ENCODE results near the gene PIGS. TPM values are rescaled to one million over a fixed set of nuclear protein-coding genes. Genes with fewer than 3 reads are reported as not detected.

The PIGS gene
- total and polyA plus RNA-seq, 9 of the 15 experiments (the other 6 are each of a cell fraction or from before 2014, with no cell fraction given): 47.5 to 138 (median 57.6) TPM

- in situ Hi-C loops (cut with MboI) (no loop called here), intact Hi-C loops (cut with micrococcal nuclease) (no loop called here)
- Histone ChIP-seq H2AFZ (ENCODE audit: low read depth, low read length) (no peak overlapping the region), H3K4me2 (ENCODE audit: insufficient read depth, low read length) (no peak overlapping the region), H3K9me1 (ENCODE audit: control insufficient read depth, insufficient read depth, low read length) (no peaks in the 10 kb centered on the region), H4K20me1 (replicated peaks; ENCODE audit: control insufficient read depth, insufficient read depth, low read length) (peaks cover 5% of the 10 kb centered on the region; the same call in 1 of the 2 replicates), H3K27me3 (ENCODE audit: control insufficient read depth in 2 of 2, insufficient read depth in 2 of 2, low read length in 2 of 2) (peaks cover 4 to 29% of the 10 kb centered on the region in 2 experiments; a peak in 3 of 5 replicates), H3K36me3 (ENCODE audit: control insufficient read depth, insufficient read depth, low read length) (no peaks in the 10 kb centered on the region), H3K4me1 (replicated peaks in 1 of 2; ENCODE audit: control insufficient read depth in 2 of 2, insufficient read depth in 2 of 2, low read length in 2 of 2) (peaks cover 0 to 3% of the 10 kb centered on the region in 2 experiments; a peak in 2 of 5 replicates), H3K27ac (ENCODE audit: extremely low read depth, low read depth, low read length) (no peak overlapping the region), H3K9me3 (replicated peaks; ENCODE audit: control insufficient read depth, insufficient read depth, low read depth, low read length) (no peaks in the 10 kb centered on the region), H3K4me3 (no peak overlapping the region), H3K9ac (ENCODE audit: insufficient read depth in 1 of 2, low read depth in 2 of 2, low read length in 2 of 2) (no peak overlapping the region), H3K79me2 (ENCODE audit: control insufficient read depth, insufficient read depth, low read length) (no peaks in the 10 kb centered on the region)
- FAIRE-seq (no peak), DNase-seq (ENCODE audit: extremely low read depth in 1 of 4, low spot score in 3 of 4) (no peak), ATAC-seq (no peak)
- ChIA-PET CTCF (ENCODE audit: low intra/inter-chr PET ratio) (interaction anchor here (1.8 to 5.1 kb wide), 2 partner anchors 47 to 781 kb away, joined by 7 to 69 read pairs; no protein-coding TSS in a partner anchor), POLR2A (interaction anchor here (0.6 kb wide), 1 partner anchor 49 kb away, joined by 3 read pairs; no protein-coding TSS in a partner anchor)
- BruUV-seq (replicated peaks): no TSS peak
- 26% methylated on average over 4 of the region's 4 CpGs for WGBS (ENCODE audit: insufficient coverage, low coverage, missing lambda C conversion rate)
- TF ChIP-seq SIN3A (IDR thresholded peaks at IDR 0.05; ENCODE audit: borderline replicate concordance in 2 of 2, control insufficient read depth in 1 of 2, low read depth in 2 of 2, low read length in 2 of 2) (no peak), ZNF778 (CRISPR knock-in tag; IDR thresholded peaks at IDR 0.05) (no peak), U2AF1 (optimal IDR thresholded peaks at IDR 0.05; ENCODE audit: low read depth, low read length) (no peak), ZBTB7A (IDR thresholded peaks at IDR 0.05; ENCODE audit: borderline replicate concordance, control insufficient read depth, low read depth, low read length) (no peak)
These were observed 29.9 kb downstream of the PIGS start for GRCh38 chr17:28541439-28541838.

- Histone ChIP-seq H3K27ac (ENCODE audit: extremely low read depth, low read depth, low read length) (no peak overlapping the region), H3K36me3 (ENCODE audit: control insufficient read depth, insufficient read depth, low read length) (no peaks in the 10 kb centered on the region), H2AFZ (ENCODE audit: low read depth, low read length) (no peak overlapping the region), H3K9me3 (replicated peaks; ENCODE audit: control insufficient read depth, insufficient read depth, low read depth, low read length) (no peaks in the 10 kb centered on the region), H3K79me2 (ENCODE audit: control insufficient read depth, insufficient read depth, low read length) (no peaks in the 10 kb centered on the region), H3K4me2 (ENCODE audit: insufficient read depth, low read length) (no peak overlapping the region), H3K27me3 (ENCODE audit: control insufficient read depth in 2 of 2, insufficient read depth in 2 of 2, low read length in 2 of 2) (peaks cover 4 to 29% of the 10 kb centered on the region in 2 experiments; a peak in 4 of 5 replicates), H3K9me1 (ENCODE audit: control insufficient read depth, insufficient read depth, low read length) (no peaks in the 10 kb centered on the region), H3K4me3 (no peak overlapping the region), H3K4me1 (replicated peaks in 1 of 2; ENCODE audit: control insufficient read depth in 2 of 2, insufficient read depth in 2 of 2, low read length in 2 of 2) (peaks cover 0 to 3% of the 10 kb centered on the region in 2 experiments; a peak in 2 of 5 replicates), H3K9ac (ENCODE audit: insufficient read depth in 1 of 2, low read depth in 2 of 2, low read length in 2 of 2) (no peak overlapping the region), H4K20me1 (replicated peaks; ENCODE audit: control insufficient read depth, insufficient read depth, low read length) (peaks cover 10% of the 10 kb centered on the region; the same call in 1 of the 2 replicates)
- POLR2A ChIA-PET: no interaction called here
- CTCF ChIA-PET (ENCODE audit: low intra/inter-chr PET ratio): interaction anchor here (1.8 to 5.1 kb wide), 2 partner anchors 45 to 780 kb away, joined by 7 to 69 read pairs; no protein-coding TSS in a partner anchor
- in situ Hi-C loops (cut with MboI): no loop called here
- TF ChIP-seq SRSF3 (IDR thresholded peaks at IDR 0.05; ENCODE audit: insufficient read depth, low read length): no peak
- TF ChIP-seq CREB3 (tag; conservative IDR thresholded peaks at IDR 0.05; ENCODE audit: low read depth): no peak
- TF ChIP-seq ZNF174 (CRISPR knock-in tag; IDR thresholded peaks at IDR 0.05): no peak
- ATAC-seq: no peak
- intact Hi-C loops (cut with micrococcal nuclease): loop anchor here (1.0 kb wide), 1 partner anchor 46 kb away; no protein-coding TSS in a partner anchor
- no peak for FAIRE-seq
- DNase-seq (ENCODE audit: extremely low read depth in 1 of 4, low spot score in 3 of 4): no peak
- BruUV-seq (replicated peaks): no TSS peak
- WGBS (ENCODE audit: insufficient coverage, low coverage, missing lambda C conversion rate): 16% methylated on average over 4 of the region's 4 CpGs
These were observed 31.1 kb downstream of the PIGS start for GRCh38 chr17:28540231-28540630.
